Esophagus squamous epithelium (tissue), 4 donors: ENCODE measurements around the gene PRRC2B.

Experiments
- POLR2A ChIP-seq, 4 donors: fragments of 450-650 bp; IDR thresholded peaks; one replicate each; pipeline ENCODE4 v1.6.1; 2017; ENCODE audit warnings: antibody characterized with exemption in 4 of 4, mild to moderate bottlenecking in 4 of 4, moderate library complexity in 3 of 4
- TF ChIP-seq, protein P1 (sequence below), 6 experiments: fragments of 450-650 bp in 4 of 6; fragments of 200-600 bp in 2 of 6; sonication (generic) in 2 of 6; IDR thresholded peaks; one replicate each; pipeline ENCODE4 v1.5.1; 2016 to 2019; ENCODE audit warnings: antibody characterized with exemption in 6 of 6, mild to moderate bottlenecking in 4 of 6, moderate library complexity in 4 of 6

DNA sequence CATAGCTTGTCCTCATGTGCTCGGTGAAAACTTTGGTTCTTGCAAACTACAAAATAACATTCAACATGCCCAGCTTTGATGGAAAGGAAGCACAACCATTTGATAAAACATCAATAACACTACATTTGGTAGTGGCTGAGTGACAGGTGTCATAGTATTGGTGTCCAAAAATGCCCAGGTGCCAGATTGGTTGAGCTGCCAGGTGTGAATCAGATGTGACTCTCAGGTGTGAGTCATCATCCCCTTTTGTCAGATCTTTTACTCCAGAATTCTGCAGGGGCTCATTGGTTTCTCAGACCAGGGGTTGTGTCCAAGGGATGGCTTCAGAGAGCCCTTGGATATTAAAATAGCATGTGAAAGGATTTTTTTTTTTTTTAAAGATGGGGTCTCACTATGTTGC is 86.4 kb downstream of the PRRC2B start:
- no peak for TF ChIP-seq POLR2A (IDR thresholded peaks at IDR 0.05)
- TF ChIP-seq, protein P1, sequence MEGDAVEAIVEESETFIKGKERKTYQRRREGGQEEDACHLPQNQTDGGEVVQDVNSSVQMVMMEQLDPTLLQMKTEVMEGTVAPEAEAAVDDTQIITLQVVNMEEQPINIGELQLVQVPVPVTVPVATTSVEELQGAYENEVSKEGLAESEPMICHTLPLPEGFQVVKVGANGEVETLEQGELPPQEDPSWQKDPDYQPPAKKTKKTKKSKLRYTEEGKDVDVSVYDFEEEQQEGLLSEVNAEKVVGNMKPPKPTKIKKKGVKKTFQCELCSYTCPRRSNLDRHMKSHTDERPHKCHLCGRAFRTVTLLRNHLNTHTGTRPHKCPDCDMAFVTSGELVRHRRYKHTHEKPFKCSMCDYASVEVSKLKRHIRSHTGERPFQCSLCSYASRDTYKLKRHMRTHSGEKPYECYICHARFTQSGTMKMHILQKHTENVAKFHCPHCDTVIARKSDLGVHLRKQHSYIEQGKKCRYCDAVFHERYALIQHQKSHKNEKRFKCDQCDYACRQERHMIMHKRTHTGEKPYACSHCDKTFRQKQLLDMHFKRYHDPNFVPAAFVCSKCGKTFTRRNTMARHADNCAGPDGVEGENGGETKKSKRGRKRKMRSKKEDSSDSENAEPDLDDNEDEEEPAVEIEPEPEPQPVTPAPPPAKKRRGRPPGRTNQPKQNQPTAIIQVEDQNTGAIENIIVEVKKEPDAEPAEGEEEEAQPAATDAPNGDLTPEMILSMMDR (IDR thresholded peaks at IDR 0.05), result no peak
